LNCaP clone FGC (cell line): ENCODE data around the gene RAB11FIP4.
A peak's percentile ranks its signal among the peaks of the same experiment; 100 is the strongest.

Experiments used
- DNase-seq: peaks from one replicate; pipeline ENCODE4 v3.0.0-alpha.2; 2011; ENCODE audit warnings: low read depth
- H3K4me3 ChIP-seq: 2 replicates; pipeline ENCODE4 v1.5.1; 2011; ENCODE audit warnings: mild to moderate bottlenecking, low read depth, low read length, control low read depth
- TF ChIP-seq, protein P1 (sequence below): IDR thresholded peaks from 2 replicates; pipeline ENCODE4 v1.5.1; 2012; ENCODE audit warnings: mild to moderate bottlenecking; ENCODE audit not compliant: control insufficient read depth, insufficient read depth; ENCODE audit errors: extremely low read depth

RAB11FIP4 gene

DNA sequence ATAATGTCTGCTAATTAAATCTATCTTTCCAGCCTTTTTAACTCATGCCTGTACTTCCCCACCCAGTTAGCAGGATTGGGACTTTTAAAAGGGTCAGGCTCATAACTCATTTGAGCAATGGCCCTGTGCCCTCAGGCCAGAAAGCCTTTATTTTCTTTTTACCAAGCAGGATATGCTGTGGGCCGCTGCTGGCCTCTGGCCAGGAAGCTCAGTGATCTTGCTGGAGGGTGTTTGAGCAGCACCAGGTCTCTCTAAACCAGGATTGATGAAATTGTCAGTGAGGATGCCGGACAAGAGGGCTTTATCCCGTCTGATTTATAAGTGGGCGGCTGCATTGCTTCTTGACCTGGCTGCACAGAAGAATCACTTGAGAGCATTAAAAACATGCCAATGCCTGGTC lies 187.8 kb downstream of the RAB11FIP4 start:
- no peak overlapping the region for H3K4me3 ChIP-seq
- TF ChIP-seq, protein P1, sequence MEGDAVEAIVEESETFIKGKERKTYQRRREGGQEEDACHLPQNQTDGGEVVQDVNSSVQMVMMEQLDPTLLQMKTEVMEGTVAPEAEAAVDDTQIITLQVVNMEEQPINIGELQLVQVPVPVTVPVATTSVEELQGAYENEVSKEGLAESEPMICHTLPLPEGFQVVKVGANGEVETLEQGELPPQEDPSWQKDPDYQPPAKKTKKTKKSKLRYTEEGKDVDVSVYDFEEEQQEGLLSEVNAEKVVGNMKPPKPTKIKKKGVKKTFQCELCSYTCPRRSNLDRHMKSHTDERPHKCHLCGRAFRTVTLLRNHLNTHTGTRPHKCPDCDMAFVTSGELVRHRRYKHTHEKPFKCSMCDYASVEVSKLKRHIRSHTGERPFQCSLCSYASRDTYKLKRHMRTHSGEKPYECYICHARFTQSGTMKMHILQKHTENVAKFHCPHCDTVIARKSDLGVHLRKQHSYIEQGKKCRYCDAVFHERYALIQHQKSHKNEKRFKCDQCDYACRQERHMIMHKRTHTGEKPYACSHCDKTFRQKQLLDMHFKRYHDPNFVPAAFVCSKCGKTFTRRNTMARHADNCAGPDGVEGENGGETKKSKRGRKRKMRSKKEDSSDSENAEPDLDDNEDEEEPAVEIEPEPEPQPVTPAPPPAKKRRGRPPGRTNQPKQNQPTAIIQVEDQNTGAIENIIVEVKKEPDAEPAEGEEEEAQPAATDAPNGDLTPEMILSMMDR, result no peak
- DNase-seq, result no peak

- TF ChIP-seq, protein P1, result no peak
- DNase-seq, result no peak
- H3K4me3 ChIP-seq, result no peak overlapping the region
Observed at GRCh38 chr17:31580316-31580705, 188.8 kb downstream of the RAB11FIP4 start.

- no peak overlapping the region for H3K4me3 ChIP-seq
- DNase-seq, result peak; percentile 85
- TF ChIP-seq, protein P1, result no peak
Observed at GRCh38 chr17:31580706-31581490, 189.4 kb downstream of the RAB11FIP4 start.

DNA sequence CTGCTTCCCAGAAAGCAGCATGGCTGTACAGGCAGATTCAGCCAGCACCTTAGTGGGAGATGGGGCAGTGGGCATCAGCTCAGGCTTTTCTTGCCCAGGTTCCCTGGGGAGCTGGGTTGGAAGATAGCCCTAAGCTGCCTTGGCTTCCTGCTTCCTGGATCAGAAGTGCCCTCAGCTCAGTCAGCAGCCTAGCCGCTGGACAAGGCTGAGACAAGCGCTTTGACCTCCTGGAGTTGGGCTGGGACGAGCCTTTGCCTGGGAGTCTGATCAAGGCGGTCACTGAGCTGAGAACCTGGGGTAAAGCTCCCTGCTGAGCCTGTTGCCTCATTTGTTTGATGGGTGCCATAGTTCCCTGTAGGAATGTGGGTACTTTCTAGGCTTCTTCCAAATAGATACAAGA lies 190.0 kb downstream of the RAB11FIP4 start:
- H3K4me3 ChIP-seq, result no peak overlapping the region
- DNase-seq, result peak; percentile 44
- TF ChIP-seq, protein P1, result no peak

- H3K4me3 ChIP-seq, result no peak overlapping the region
- DNase-seq, result no peak
- TF ChIP-seq, protein P1, result no peak
Observed at GRCh38 chr17:31582151-31582907, 190.9 kb downstream of the RAB11FIP4 start.

DNA sequence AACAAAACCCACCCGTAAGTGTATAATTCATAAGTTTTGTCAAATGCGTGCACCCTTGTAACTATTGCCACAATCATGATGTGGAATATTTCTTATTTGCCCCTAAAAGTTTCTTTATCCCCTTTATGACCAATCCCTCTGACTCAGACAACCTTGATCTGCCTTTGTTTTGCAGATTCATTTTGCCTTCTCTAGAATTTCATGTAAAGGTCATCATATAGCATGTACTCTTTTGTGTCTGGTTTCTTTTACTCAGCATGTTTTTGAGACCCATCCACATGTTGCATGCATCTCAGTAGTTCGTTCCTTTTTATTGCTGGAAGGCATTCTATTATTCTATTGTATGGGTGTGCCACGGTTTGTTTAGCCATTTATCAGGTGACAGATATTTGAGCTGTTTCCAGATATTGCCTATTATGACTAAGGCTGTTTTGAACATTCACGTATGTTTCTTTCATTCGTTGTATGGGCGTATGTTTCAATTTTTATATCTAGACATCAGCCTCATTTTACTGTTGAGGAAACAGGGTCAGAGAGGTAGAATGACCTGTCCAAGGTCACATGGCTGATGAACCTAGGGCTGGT lies 192.4 kb downstream of the RAB11FIP4 start:
- no peak for DNase-seq
- TF ChIP-seq, protein P1, result no peak
- H3K4me3 ChIP-seq, result no peak overlapping the region
